GM15510 (cell line): ENCODE measurements around the gene RIC3.

ENCODE experiments used
- POLR2A ChIP-seq: IDR thresholded peaks from 3 replicates; pipeline ENCODE4 v1.6.1; 2011; ENCODE audit warnings: borderline replicate concordance; ENCODE audit not compliant: insufficient read length; ENCODE audit errors: extremely low read depth

RIC3 gene

GRCh38 chr11:8060801-8061554, 107.8 kb downstream of the RIC3 start:
- no peak for TF ChIP-seq POLR2A

- no peak for TF ChIP-seq POLR2A
Measured at GRCh38 chr11:8060146-8060719, 108.6 kb downstream of the RIC3 start.

GRCh38 chr11:8059571-8060011, 109.2 kb downstream of the RIC3 start:
- TF ChIP-seq POLR2A, result no peak

- no peak for TF ChIP-seq POLR2A
Measured at GRCh38 chr11:8059030-8059429, 109.8 kb downstream of the RIC3 start.

- no peak for TF ChIP-seq POLR2A
Measured at GRCh38 chr11:8058216-8058615, 110.6 kb downstream of the RIC3 start.

GRCh38 chr11:8056810-8057463, 111.9 kb downstream of the RIC3 start:
- no peak for TF ChIP-seq POLR2A
